Testis (tissue), 2 donors: ENCODE results near the gene TRPV5.

Experiments used
- CTCF ChIP-seq, 3 experiments: fragments of 450-650 bp in 2 of 3; fragments of 200-600 bp in 1 of 3; sonication (generic) in 1 of 3; IDR thresholded peaks; one replicate each; pipeline ENCODE4 v1.5.1; 2016 to 2019; ENCODE audit warnings: antibody characterized with exemption in 3 of 3, mild to moderate bottlenecking in 2 of 3, moderate library complexity in 1 of 3
- POLR2A ChIP-seq: fragments of 450-650 bp; IDR thresholded peaks from one replicate; pipeline ENCODE4 v1.6.1; 2017; ENCODE audit warnings: antibody characterized with exemption, mild to moderate bottlenecking, moderate library complexity

GRCh38 chr7:142896741-142897379 lies 36.7 kb downstream of the TRPV5 start:
- no peak for TF ChIP-seq CTCF (IDR thresholded peaks at IDR 0.05)
- TF ChIP-seq POLR2A, result no peak
